NCI-H146 treated with DMSO at 0.1 percent for 48 hours (cell line): ENCODE data around the gene TSPAN4.

Source experiments
- DNase-seq: peaks from one replicate; lab custom pipeline; 2025; ENCODE audit not compliant: unreplicated experiment; lab: John Stamatoyannopoulos, UW

Gene TSPAN4

DNA sequence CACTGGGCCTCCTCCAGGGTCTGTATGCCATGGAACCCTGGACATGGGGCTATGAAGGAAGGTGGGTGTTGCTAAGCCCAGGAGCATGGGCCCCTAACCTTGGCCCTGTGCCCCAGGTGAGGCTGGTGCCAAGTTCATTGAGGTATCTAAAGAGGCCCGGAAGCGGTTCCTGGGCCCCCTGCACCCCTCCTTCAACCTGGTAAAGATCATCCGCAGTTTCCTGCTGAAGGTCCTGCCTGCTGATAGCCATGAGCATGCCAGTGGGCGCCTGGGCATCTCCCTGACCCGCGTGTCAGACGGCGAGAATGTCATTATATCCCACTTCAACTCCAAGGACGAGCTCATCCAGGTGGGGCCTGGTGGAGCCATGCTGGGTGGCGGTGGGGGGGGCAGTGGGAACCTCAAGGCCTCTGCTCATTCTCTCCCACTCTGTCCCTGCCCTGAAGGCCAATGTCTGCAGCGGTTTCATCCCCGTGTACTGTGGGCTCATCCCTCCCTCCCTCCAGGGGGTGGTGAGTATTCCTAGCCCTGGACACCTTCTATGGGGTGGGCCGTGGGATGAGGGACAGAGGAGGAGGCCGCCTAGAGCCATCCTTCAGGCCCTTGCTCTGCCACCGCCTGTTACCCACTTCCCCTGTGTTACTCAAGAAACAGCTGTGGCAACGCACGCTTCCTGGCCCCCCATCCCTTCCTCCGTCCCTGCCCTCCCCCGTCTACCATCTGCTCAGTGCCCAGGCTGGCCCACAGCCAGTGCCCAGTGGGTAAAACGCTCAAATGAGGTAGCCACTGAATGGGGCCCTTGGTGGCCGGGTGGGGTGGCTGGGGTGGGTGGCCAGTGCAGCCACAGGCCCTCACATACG, 20.9 kb upstream of the TSPAN4 start:
- DNase-seq: no peak

DNA sequence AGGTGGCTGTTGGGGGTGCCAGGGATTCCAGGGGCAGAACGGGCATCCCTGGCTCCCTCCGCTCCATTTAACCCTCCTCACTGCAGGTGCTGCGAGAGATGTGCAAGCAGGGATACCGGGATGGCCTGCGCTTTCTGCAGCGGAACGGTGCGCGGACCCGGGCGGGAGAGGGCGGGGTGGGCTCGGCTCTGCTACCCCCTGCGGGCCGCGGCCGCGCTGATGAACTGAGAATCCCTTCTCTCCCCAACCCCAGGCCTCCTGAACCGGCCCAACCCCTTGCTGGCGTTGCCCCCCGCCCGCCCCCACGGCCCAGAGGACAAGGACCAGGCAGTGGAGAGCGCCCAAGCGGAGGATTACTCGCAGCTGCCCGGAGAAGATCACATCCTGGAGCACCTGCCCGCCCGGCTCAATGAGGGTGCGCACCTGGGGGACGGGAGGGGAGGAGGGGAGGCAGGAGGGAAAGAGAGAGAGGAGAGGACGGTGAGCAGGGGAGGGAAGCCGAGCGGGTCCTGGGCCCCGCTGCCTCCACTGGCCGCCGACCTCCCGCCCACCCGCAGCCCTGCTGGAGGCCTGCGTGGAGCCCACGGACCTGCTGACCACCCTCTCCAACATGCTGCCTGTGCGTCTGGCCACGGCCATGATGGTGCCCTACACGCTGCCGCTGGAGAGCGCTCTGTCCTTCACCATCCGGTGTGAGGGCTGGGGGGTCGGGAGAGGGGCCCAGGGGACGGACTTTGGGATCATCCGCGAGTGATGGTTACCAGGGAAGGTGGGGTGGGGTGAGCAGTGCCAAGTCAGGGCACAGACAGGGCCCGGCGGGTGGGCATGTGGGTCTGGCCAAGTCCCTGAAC, 19.0 kb upstream of the TSPAN4 start:
- DNase-seq: no peak

DNA sequence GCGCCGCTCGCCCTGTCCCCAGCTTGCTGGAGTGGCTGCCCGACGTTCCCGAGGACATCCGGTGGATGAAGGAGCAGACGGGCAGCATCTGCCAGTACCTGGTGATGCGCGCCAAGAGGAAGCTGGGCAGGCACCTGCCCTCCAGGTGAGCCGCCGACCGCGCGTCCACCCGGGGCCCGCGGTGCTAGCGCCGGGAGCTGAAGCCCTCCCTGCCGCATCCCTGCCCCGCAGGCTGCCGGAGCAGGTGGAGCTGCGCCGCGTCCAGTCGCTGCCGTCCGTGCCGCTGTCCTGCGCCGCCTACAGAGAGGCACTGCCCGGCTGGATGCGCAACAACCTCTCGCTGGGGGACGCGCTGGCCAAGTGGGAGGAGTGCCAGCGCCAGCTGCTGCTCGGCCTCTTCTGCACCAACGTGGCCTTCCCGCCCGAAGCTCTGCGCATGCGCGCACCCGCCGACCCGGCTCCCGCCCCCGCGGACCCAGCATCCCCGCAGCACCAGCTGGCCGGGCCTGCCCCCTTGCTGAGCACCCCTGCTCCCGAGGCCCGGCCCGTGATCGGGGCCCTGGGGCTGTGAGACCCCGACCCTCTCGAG, 18.3 kb upstream of the TSPAN4 start:
- DNase-seq: no peak

DNA sequence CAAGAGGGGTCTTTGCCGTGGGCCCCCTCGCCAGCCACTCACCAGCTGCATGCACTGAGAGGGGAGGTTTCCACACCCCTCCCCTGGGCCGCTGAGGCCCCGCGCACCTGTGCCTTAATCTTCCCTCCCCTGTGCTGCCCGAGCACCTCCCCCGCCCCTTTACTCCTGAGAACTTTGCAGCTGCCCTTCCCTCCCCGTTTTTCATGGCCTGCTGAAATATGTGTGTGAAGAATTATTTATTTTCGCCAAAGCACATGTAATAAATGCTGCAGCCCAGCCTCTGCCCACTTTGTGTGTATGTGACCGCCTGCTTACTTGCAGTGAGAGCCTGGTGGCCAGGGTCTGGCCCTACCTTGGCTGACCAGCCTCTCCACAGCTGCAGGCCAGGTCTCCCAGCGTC, 17.7 kb upstream of the TSPAN4 start:
- DNase-seq: no peak

DNA sequence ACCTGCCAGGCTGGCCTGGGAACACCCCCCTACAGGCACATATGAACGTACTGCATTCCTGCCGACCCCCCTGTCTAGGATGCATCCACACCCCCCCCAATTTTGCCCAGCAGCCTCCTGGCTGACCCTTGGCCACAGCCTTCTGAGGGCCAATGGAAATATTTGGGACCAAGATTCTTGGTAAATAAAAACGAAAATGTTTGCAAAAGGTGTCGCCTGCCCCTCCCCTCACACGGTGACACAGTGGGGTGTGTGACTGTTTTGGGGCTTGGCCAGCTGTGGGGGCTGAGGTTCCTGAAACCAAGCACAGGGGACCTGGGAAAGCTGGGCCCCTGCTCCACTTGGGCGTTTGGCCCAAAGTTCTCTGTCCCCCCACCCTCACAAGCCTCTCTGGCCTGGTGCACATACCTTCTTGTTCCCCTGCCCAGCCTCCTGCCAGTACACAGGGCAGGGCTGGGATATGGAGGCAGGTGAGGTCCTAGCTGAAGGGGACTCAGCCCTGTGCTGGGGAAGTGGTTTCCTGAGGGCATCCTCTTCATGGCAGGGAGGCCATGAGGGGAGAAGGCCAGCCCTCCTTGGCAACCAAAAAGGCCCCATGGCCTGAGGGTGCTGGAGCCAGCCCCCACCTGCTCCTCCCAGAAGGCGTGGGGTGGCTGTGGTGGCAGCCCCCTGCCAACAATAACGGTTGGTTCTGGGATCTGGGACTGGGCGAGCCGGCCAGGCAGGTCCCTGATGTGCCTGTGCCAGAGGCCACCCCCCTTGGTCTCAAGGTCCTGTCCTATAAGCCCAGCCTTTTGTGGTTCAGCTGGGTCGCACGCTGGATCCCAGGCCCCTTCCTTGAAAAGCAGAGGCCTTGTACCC, 17.1 kb upstream of the TSPAN4 start:
- DNase-seq: no peak

DNA sequence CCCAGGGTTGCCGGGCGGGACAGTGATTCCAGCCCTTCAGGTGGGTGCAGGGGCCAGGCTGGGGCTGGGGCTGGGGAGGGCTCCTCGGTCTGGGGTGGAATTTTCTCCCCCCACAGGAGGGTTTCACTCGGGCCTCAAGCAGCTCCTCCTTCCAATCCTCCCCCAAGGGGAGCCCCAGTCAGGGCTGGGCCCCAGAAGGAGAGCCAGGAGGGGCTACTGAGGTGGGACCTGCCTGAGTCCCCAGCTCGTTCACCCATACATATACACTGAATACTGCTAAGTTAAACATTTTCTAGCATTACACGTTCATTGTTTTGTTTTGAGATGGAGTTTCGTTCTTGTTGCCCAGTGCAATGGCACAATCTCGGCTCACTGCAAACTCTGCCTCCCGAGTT, 16.4 kb upstream of the TSPAN4 start:
- no peak for DNase-seq

DNA sequence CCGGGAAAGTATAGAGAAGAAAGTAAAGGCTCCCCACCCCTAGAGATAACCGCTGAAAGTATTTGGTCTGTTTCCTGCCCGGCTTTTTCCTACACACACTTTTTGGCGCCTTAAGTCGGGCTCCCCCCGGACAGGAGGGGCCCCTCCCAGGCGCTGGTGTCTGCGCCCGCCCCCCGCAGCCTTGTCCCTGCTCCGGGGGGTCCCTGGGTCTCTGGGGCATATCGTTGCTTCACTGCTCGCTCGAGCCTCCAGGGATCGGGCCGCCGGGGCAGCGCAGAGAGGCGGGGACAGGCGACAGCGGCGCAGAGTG, 15.9 kb upstream of the TSPAN4 start:
- no peak for DNase-seq

DNA sequence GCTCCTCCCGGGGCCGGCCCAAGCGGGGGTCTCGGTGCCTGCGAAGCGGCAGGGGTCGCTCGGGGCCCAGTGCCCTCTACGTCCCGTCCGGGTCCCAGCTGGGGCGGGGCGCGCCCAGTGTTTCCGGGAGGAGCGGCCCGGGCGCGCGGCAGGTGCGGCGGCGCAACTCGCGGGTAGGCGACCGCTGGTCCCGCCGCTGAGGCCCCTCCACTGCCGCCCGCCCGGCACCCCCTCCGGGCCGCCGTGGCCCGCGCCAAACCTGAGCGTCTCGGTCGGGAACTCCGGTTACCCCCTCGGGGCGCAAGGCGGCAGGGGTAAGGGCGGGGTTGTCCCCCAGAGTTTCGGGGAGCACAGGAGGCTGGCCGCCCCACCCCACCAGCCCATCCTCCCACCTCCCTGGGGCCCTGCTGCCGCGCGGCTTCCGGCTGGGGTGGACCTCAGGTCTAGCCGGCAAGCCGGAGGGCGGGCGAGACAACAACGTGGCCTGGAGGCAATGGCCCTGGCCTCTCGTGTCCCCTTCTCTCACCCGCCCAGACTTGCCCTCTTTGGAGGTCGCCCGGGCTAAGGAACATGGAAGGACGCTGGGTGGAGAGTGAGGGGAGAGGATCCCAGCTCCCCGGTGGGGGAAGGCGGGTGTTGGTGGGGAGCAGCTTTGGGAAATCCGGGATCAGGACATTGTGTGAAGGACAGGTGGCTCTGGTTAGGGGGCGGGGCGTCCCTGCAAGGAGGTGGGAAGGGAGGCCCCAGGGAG, 15.3 kb upstream of the TSPAN4 start:
- DNase-seq: no peak

DNA sequence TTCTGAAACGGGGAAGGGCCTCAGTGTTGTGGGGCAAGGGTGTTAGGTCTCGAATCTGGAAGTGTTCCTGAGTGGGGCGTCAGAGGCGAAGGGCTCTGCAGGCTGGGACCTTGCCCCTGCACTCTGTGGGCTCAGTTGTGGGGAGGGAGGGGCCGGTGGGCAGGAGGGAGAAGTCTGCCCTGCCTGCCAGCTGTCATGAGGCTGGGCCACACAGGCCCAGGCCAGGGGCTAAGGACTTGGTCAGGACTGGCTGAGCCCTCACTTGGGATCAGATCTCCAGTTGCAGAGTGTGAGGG, 14.8 kb upstream of the TSPAN4 start, which contains the start of gene CRACR2B:
Gene CRACR2B (plus strand): TSS at position 23 of the 296 bp plus-strand sequence. CDS start 689 bp downstream, outside the sequence.
- DNase-seq: no peak

DNA sequence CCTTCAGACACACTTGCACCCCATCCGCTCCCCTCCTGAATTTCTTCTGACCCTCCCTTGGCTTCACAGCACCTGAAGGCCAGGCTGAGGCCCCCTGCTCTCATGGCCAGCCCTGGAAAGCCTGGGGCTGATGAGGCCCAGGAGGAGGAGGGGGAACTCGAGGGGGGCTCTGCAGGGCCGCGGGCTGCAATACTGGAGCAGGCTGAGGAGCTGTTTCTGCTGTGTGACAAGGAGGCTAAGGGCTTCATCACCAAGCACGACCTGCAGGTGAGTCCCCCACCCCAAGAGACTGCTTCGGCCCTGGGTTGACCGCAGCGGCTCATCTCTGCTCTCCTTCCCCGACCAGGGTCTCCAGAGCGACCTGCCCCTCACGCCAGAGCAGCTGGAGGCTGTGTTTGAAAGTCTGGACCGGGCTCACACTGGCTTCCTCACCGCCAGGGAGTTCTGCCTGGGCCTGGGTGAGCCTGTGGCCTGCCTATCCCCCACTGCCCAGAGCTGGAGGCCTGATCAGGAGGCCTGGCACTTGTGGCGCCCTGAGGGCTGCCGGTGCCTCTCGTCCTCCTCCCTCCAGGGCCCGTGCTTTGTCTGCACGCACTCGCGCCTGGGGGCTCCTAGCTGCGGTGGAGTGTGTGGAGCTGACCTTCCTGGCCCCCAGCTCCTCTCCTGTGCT, 14.0 kb upstream of the TSPAN4 start:
- DNase-seq: no peak

DNA sequence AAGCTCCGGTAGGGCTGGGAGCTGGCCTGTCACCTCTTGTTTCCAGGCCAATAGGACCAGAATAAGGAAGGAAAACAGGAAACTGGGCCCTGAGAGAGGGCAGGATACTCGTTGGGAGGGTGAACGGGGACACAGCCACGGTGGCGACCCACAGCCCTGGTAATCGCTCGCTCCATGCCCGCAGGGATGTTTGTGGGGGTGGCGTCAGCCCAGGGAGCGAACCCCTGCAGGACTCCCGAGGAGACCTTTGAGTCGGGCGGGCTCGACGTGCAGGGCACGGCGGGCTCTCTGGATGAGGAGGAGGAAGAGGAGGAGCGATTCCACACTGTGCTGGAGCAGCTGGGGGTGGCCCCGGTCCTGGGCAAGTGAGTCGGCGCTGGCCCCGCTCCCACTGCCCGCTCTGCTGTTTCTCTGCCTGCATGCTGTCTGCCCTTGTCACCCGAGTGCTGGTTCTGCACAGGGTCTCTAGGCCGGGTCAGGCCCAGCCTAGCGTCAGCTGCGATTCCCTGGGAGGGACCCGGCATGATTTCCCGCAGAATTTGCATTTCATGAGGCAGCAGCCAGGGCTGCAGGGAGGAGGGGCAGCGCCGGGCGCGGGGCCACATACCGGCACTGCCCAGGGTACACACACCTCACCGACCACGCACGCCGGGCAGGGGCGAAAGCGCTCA, 13.3 kb upstream of the TSPAN4 start:
- peak; percentile 6 for DNase-seq

DNA sequence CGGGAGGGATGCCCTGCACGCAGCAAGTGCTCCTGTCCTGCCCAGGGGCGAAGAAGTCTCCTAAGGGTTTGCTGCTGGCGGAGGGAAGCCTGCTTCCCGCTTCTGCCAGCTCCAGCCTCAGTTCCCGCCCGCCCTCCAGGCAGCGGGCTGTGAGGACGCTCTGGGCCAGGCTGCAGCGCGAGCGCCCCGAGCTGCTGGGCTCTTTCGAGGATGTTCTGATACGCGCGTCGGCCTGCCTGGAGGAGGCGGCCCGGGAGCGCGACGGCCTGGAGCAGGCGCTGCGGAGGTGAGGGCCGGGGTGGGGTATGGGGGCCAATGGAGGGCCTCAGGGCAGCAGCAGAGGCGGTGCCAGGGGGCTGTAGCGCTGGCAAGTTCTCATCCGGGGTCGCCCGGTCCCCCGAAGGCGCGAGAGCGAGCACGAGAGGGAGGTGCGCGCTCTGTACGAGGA, 12.8 kb upstream of the TSPAN4 start:
- no peak for DNase-seq

DNA sequence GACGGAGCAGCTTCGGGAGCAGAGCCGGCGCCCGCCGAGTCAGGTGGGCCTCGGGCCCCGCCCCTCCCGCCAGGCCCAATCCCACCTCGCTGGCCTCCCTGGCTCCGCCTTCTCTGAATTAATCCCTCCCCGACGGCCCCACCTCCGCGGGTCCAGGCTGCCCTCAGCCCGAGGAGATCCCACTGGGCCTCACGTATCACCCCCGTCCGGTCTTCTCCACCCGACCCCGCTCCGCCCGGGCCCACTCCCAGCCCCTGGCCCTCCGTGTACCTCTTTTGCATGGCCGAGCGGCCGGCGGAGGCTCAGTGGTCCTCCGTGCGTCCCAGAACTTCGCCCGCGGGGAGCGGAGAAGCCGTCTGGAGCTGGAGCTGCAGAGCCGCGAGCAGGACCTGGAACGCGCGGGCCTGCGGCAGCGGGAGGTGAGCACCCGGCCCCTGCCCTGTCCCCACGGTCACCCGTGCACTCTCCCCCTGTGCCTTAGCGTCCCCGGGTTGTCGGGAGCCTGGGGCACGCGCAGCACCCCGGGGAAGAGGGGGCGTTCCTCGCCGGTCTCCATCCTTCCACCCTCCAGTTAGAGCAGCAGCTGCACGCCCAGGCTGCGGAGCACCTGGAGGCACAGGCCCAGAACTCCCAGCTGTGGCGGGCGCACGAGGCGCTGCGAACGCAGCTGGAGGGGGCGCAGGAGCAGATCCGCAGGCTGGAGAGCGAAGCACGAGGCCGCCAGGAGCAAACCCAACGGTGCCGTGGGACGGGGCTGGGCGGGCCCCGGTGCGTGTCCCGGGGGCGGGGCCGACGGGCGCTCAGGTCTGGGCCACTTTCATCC, 12.1 kb upstream of the TSPAN4 start:
- DNase-seq: peak; percentile 33

DNA sequence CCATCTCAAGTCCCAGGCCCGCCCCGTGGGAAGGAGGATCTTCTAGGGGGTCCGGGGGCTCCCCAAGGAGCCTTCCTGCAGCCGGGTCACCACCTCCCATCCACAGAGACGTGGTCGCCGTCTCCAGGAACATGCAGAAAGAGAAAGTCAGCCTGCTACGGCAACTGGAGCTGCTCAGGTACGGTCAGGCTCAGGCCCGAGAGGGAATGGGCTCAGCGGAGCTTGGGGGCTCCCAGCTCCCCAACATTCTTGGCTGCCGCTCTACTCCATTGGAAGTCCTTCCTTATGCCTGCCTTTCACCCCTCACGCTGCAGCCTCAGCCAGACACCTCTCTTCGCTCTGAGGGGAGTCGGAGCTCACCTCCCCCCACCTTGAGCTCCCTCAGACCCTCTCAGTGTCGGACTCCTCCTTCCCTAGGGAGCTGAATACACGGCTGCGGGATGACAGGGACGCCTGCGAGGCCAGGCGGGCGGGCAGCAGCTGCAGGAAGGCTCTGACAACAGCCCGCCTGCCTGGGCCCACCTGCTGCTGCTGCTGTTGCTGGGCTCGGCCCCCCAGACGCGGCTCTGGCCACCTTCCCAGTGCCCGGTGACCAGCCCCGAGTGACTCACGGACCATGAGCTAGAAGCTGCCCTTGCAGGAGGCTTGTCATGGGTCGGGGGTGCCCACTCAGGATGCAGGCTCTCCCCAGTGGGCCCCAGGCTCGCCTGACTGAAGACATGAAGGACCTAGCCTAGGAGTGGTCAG, 11.4 kb upstream of the TSPAN4 start:
- no peak for DNase-seq

DNA sequence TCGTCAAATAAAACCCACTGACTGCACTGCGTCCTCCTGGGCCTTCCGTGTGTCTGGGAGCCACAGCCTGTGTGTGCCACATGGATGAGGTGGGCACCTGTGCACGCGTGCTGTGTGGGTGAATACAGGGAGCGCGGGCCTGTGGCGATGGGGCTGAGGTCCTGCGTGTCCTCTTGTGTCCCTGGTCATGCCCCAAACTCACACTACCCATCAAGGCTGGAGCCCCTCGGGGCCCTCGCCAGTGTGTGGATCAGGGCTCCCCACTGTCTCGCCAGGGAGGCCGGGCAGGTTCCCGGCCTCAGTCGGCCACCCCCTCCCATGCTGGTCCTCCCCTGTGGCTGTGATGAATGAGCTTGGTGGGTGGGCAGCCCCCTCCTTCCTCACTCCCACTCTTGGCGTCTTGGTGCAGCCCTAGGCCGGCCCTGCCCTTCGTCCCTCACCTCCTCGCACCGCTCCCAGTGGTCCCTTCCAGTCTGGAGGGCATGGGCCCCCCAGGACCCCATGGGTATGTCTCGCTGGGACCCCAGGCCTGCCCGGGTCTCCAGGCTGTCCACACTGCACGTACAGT, 10.6 kb upstream of the TSPAN4 start:
- DNase-seq: no peak

DNA sequence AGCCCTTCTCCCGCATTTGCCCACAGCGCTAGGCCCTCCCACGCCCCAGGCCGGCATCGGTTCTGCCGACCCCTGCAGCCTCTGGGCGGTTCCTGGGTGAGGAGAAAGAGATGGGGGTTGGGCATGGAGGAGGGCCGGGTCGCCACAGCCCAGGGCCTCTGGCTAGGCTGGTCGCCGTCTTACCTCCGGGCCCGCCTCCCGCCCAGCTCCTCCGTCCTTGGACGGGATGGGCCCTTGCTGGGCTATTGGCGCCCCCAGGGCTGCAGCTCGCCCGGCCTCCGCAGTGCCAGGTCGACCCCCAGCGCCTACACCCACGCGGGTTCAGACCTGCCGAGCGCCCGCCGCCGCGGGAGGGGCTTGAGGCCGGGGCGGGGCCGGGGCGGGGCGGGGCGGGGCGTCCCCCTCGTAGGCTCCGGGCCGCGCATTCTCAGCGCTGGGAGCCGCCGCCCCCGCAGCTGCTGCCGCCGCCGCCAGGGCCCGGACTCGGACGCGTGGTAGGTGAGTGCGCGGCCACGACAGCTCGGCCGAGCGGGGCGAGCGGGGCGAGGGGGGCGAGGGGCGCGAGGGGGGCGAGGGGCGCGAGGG, 10.0 kb upstream of the TSPAN4 start, which contains the start of gene CD151:
Gene CD151 (plus strand): TSS at position 424 of the 585 bp plus-strand sequence. CDS start 3,118 bp downstream, outside the sequence.
- no peak for DNase-seq
